Esophagus muscularis mucosa (tissue), 4 donors: ENCODE results near the gene USP34. TPM values are rescaled to one million over a fixed set of nuclear protein-coding genes. Genes with fewer than 3 reads are reported as not detected.

ENCODE experiments used
- DNase-seq: peaks from one replicate; pipeline ENCODE4 v3.0.0-alpha.2; 2017; ENCODE audit errors: extremely low spot score
- H3K27ac ChIP-seq, 4 donors: fragments of 200-600 bp; sonication (generic); replicated peaks in 1 of 4; 1 replicate in 3 of 4; 2 replicates in 1 of 4; pipeline ENCODE4 v1.5.1; 2016 to 2019; ENCODE audit warnings: mild to moderate bottlenecking in 1 of 4
- H3K27me3 ChIP-seq, 4 donors: fragments of 200-600 bp; sonication (generic); one replicate each; pipeline versions ENCODE4 v1.5.1 to v1.6.0; 2016 to 2019
- H3K36me3 ChIP-seq, 4 donors: fragments of 200-600 bp; sonication (generic); one replicate each; pipeline ENCODE4 v1.5.1; 2016 to 2019
- H3K4me1 ChIP-seq, 4 donors: fragments of 200-600 bp; sonication (generic); one replicate each; pipeline ENCODE4 v1.5.1; 2016 to 2019
- H3K4me3 ChIP-seq, 4 donors: fragments of 200-600 bp; sonication (generic); 1 replicate in 2 of 4; 2 replicates in 2 of 4; pipeline ENCODE4 v1.5.1; 2016 to 2019; ENCODE audit warnings: mild to moderate bottlenecking in 4 of 4, moderate library complexity in 1 of 4
- H3K9me3 ChIP-seq, 4 donors: fragments of 200-600 bp; sonication (generic); 1 replicate in 3 of 4; 2 replicates in 1 of 4; pipeline ENCODE4 v1.5.1; 2016 to 2019
- CTCF ChIP-seq, 3 experiments: fragments of 200-600 bp in 2 of 3; fragments of 450-650 bp in 1 of 3; sonication (generic) in 2 of 3; IDR thresholded peaks; one replicate each; pipeline ENCODE4 v1.5.1; 2017 to 2019; ENCODE audit warnings: antibody characterized with exemption in 3 of 3, mild to moderate bottlenecking in 2 of 3, moderate library complexity in 1 of 3
- EP300 ChIP-seq: sonication (generic); formaldehyde crosslinking; IDR thresholded peaks from one replicate; pipeline ENCODE4 v1.6.1; 2017; ENCODE audit warnings: antibody characterized with exemption
- POLR2A ChIP-seq: fragments of 450-650 bp; IDR thresholded peaks from one replicate; pipeline ENCODE4 v1.6.1; 2017; ENCODE audit warnings: antibody characterized with exemption, moderate library complexity, mild to moderate bottlenecking, low read depth
- POLR2AphosphoS5 ChIP-seq, 2 donors: sonication (generic); formaldehyde crosslinking; IDR thresholded peaks; one replicate each; pipeline ENCODE4 v1.6.1; 2017; ENCODE audit warnings: antibody characterized with exemption in 2 of 2
- WGBS: methylation state at CpG from one replicate; pipeline ENCODE4 v1.1.5; 2018; 5-methylcytosine and 5-hydroxymethylcytosine counted together
- intact Hi-C: fragments of 100-400 bp; cut with DNase I; formaldehyde crosslinking; loops from one replicate; pipeline ENCODE4 v1.15.1; 2023
- total RNA-seq, 4 donors: library from RNA; depleted of rRNA; stranded (reverse); fragments of >200 nt; gene quantifications; one replicate each; pipeline versions ENCODE4 v1.1.0 to v1.2.1, GENCODE V29; 2016

Gene USP34
- total RNA-seq, 4 donors from 2014 or later, result 124 to 137 (median 129) TPM

- intact Hi-C loops, result no loop called here
- H3K9me3 ChIP-seq, result no peaks in the 10 kb centered on the region
- peaks cover 0 to 7% (median 0%) of the 10 kb centered on the region in 4 donors for H3K4me1 ChIP-seq
- no peak overlapping the region for H3K27ac ChIP-seq
- peaks cover 23 to 84% (median 46%) of the 10 kb centered on the region in 4 donors for H3K36me3 ChIP-seq
- H3K4me3 ChIP-seq, result no peak overlapping the region
- TF ChIP-seq POLR2AphosphoS5 (IDR thresholded peaks at IDR 0.05) (no peak), POLR2A (no peak), CTCF (IDR thresholded peaks at IDR 0.05) (no peak), EP300 (no peak)
- DNase-seq, result no peak
- no peaks in the 10 kb centered on the region for H3K27me3 ChIP-seq
- 98% methylated on average over 4 of the region's 4 CpGs for WGBS
These were observed 94.7 kb downstream of the USP34 start for GRCh38 chr2:61376211-61376610.

- Histone ChIP-seq H3K36me3 (peaks cover 10 to 79% (median 40%) of the 10 kb centered on the region in 4 donors), H3K4me3 (no peak overlapping the region), H3K4me1 (no peaks in the 10 kb centered on the region), H3K27ac (no peak overlapping the region), H3K27me3 (no peaks in the 10 kb centered on the region), H3K9me3 (no peaks in the 10 kb centered on the region)
- intact Hi-C loops, result no loop called here
- DNase-seq, result no peak
- TF ChIP-seq POLR2AphosphoS5 (IDR thresholded peaks at IDR 0.05) (no peak), EP300 (no peak), CTCF (IDR thresholded peaks at IDR 0.05) (no peak), POLR2A (no peak)
These were observed 99.9 kb downstream of the USP34 start for GRCh38 chr2:61371027-61371426.

GRCh38 chr2:61368687-61369665 is 101.9 kb downstream of the USP34 start:
- TF ChIP-seq EP300, result no peak
- TF ChIP-seq POLR2AphosphoS5 (IDR thresholded peaks at IDR 0.05), result no peak
- TF ChIP-seq POLR2A, result no peak
- no peak for TF ChIP-seq CTCF (IDR thresholded peaks at IDR 0.05)
- Histone ChIP-seq H3K27ac (no peak overlapping the region), H3K9me3 (no peaks in the 10 kb centered on the region), H3K36me3 (peaks cover 6 to 65% (median 27%) of the 10 kb centered on the region in 4 donors), H3K27me3 (no peaks in the 10 kb centered on the region), H3K4me1 (no peaks in the 10 kb centered on the region), H3K4me3 (no peak overlapping the region)
- intact Hi-C loops, result no loop called here
- 94% methylated on average over 14 of the region's 14 CpGs for WGBS
- DNase-seq, result no peak

GRCh38 chr2:61367177-61367576 is 103.7 kb downstream of the USP34 start:
- Histone ChIP-seq H3K9me3 (no peaks in the 10 kb centered on the region), H3K36me3 (peaks cover 8 to 67% (median 27%) of the 10 kb centered on the region in 4 donors), H3K4me3 (no peak overlapping the region), H3K27me3 (no peaks in the 10 kb centered on the region), H3K4me1 (no peaks in the 10 kb centered on the region), H3K27ac (no peak overlapping the region)
- no peak for DNase-seq
- 97% methylated on average over 12 of the region's 12 CpGs for WGBS
- TF ChIP-seq POLR2A (no peak), POLR2AphosphoS5 (IDR thresholded peaks at IDR 0.05) (no peak), EP300 (no peak), CTCF (IDR thresholded peaks at IDR 0.05) (no peak)
- intact Hi-C loops, result no loop called here
